Neural cell (in vitro differentiated cells): ENCODE data around the gene HEATR1. TPM values are rescaled to one million over a fixed set of nuclear protein-coding genes. Genes with fewer than 3 reads are reported as not detected.

Experiments
- H2AFZ ChIP-seq: fragments of 200-600, 300-800 bp; sonication (generic), shearing (Covaris generic); 2 replicates; pipeline ENCODE4 v1.6.0; 2014; ENCODE audit warnings: low read depth, mild to moderate bottlenecking, antibody characterized with exemption, low read length, moderate library complexity
- H3F3A ChIP-seq: fragments of 200-600 bp; shearing (Covaris generic); 2 replicates; pipeline ENCODE4 v1.6.1; 2016; ENCODE audit warnings: mild to moderate bottlenecking, moderate library complexity, mixed read lengths, antibody characterized with exemption, low read length; ENCODE audit not compliant: insufficient read depth, poor library complexity, severe bottlenecking
- H3K27ac ChIP-seq: fragments of 200-600, 300-800 bp; sonication (generic), shearing (Covaris generic); 2 replicates; pipeline ENCODE4 v1.5.1; 2014; ENCODE audit warnings: mild to moderate bottlenecking, low read length, moderate library complexity
- H3K27me3 ChIP-seq: fragments of 300-800, 200-600 bp; sonication (generic), shearing (Covaris generic); 2 replicates; pipeline ENCODE4 v1.6.0; 2014; ENCODE audit warnings: mild to moderate bottlenecking, low read depth, low read length, moderate library complexity; ENCODE audit not compliant: insufficient read depth
- H3K36me3 ChIP-seq: fragments of 300-800, 200-600 bp; sonication (generic), shearing (Covaris generic); 2 replicates; pipeline ENCODE4 v1.5.1; 2014; ENCODE audit warnings: mild to moderate bottlenecking, antibody characterized with exemption, low read length, moderate library complexity; ENCODE audit not compliant: insufficient read depth
- H3K4me2 ChIP-seq: fragments of 300-800, 200-600 bp; sonication (generic), shearing (Covaris generic); 2 replicates; pipeline ENCODE4 v1.6.0; 2014; ENCODE audit warnings: mild to moderate bottlenecking, low read length
- H3K4me3 ChIP-seq: fragments of 300-800, 200-600 bp; sonication (generic), shearing (Covaris generic); 2 replicates; pipeline ENCODE4 v1.5.1; 2014; ENCODE audit warnings: mild to moderate bottlenecking, low read length, moderate library complexity
- H3K79me2 ChIP-seq: fragments of 200-600 bp; shearing (Covaris generic); replicated peaks from 2 replicates; pipeline ENCODE4 v1.6.0; 2014; ENCODE audit warnings: mild to moderate bottlenecking, low read length, moderate library complexity; ENCODE audit not compliant: insufficient read depth
- H3K9ac ChIP-seq: fragments of 300-800, 200-600 bp; sonication (generic), shearing (Covaris generic); 2 replicates; pipeline ENCODE4 v1.6.1; 2016; ENCODE audit warnings: mild to moderate bottlenecking, low read length, mixed read lengths
- H3K9me2 ChIP-seq: fragments of 200-600 bp; shearing (Covaris generic); 2 replicates; pipeline ENCODE4 v1.6.1; 2016; ENCODE audit warnings: mild to moderate bottlenecking, low read length, mixed read lengths; ENCODE audit not compliant: insufficient read depth
- H3K9me3 ChIP-seq: fragments of 200-600, 300-800 bp; sonication (generic), shearing (Covaris generic); 2 replicates; pipeline ENCODE4 v1.6.1; 2016; ENCODE audit warnings: mild to moderate bottlenecking, mixed run types, low read length, moderate library complexity, mixed read lengths
- H4K20me1 ChIP-seq: fragments of 200-600 bp; shearing (Covaris generic); 2 replicates; pipeline ENCODE4 v1.6.1; 2016; ENCODE audit warnings: mild to moderate bottlenecking, mixed run types; ENCODE audit not compliant: insufficient read depth
- EP300 ChIP-seq: fragments of 450-650 bp; conservative IDR thresholded peaks from 2 replicates; pipeline ENCODE4 v1.6.1; 2014; ENCODE audit warnings: antibody characterized with exemption, mild to moderate bottlenecking, moderate library complexity; ENCODE audit not compliant: poor library complexity, severe bottlenecking
- EZH2 ChIP-seq: fragments of 200-600, 300-800 bp; shearing (Covaris generic), sonication (generic); IDR thresholded peaks from 2 replicates; pipeline ENCODE4 v1.6.1; 2014; ENCODE audit warnings: antibody characterized with exemption, low read length, borderline replicate concordance, mild to moderate bottlenecking; ENCODE audit not compliant: insufficient read depth, poor library complexity, severe bottlenecking
- MXI1 ChIP-seq: fragments of 450-650 bp; conservative IDR thresholded peaks from 2 replicates; pipeline ENCODE4 v1.6.1; 2014; ENCODE audit warnings: antibody characterized with exemption, mild to moderate bottlenecking; ENCODE audit not compliant: poor library complexity, severe bottlenecking
- POLR2AphosphoS5 ChIP-seq: IDR thresholded peaks from 2 replicates; pipeline ENCODE4 v1.6.1; 2012
- RAD21 ChIP-seq: fragments of 450-650 bp; conservative IDR thresholded peaks from 2 replicates; pipeline ENCODE4 v1.6.1; 2014; ENCODE audit warnings: antibody characterized with exemption, mild to moderate bottlenecking, moderate library complexity
- SMC3 ChIP-seq: fragments of 450-650 bp; conservative IDR thresholded peaks from 2 replicates; pipeline ENCODE4 v1.6.1; 2014; ENCODE audit warnings: antibody characterized with exemption, mild to moderate bottlenecking, moderate library complexity; ENCODE audit not compliant: poor library complexity
- TAF1 ChIP-seq: IDR thresholded peaks from 2 replicates; pipeline ENCODE4 v1.6.1; 2012; ENCODE audit warnings: low read depth
- polyA plus RNA-seq: library from polyadenylated mRNA; depleted of rRNA; stranded (reverse); fragments of >200 nt; gene quantifications from 2 replicates; pipeline ENCODE4 v1.2.3, GENCODE V29; 2014
- TF ChIP-seq, protein P1 (sequence below): IDR thresholded peaks from 2 replicates; pipeline ENCODE4 v1.6.1; 2012; ENCODE audit warnings: borderline replicate concordance
- TF ChIP-seq, protein P2 (sequence below): fragments of 450-650 bp; IDR thresholded peaks from 2 replicates; pipeline ENCODE4 v1.5.1; 2014; ENCODE audit warnings: antibody characterized with exemption, mild to moderate bottlenecking, moderate library complexity; ENCODE audit not compliant: poor library complexity, severe bottlenecking

HEATR1 gene
- polyA plus RNA-seq, 1 donor from 2014 or later = 5.9 TPM

- Histone ChIP-seq H3K9me3 (no peaks in the 10 kb centered on the region), H3K27me3 (no peaks in the 10 kb centered on the region), H3K36me3 (no peaks in the 10 kb centered on the region), H3K27ac (no peak overlapping the region), H2AFZ (no peak overlapping the region), H3K9me2 (no peaks in the 10 kb centered on the region), H3K4me2 (no peak overlapping the region), H4K20me1 (no peaks in the 10 kb centered on the region), H3K9ac (no peak overlapping the region), H3F3A (no peaks in the 10 kb centered on the region), H3K79me2 (no peaks in the 10 kb centered on the region), H3K4me3 (no peak overlapping the region)
- TF ChIP-seq EP300 (no peak), RAD21 (no peak), POLR2AphosphoS5 (no peak), MXI1 (no peak), EZH2 (no peak), TAF1 (no peak), SMC3 (no peak)
- TF ChIP-seq, protein P1, sequence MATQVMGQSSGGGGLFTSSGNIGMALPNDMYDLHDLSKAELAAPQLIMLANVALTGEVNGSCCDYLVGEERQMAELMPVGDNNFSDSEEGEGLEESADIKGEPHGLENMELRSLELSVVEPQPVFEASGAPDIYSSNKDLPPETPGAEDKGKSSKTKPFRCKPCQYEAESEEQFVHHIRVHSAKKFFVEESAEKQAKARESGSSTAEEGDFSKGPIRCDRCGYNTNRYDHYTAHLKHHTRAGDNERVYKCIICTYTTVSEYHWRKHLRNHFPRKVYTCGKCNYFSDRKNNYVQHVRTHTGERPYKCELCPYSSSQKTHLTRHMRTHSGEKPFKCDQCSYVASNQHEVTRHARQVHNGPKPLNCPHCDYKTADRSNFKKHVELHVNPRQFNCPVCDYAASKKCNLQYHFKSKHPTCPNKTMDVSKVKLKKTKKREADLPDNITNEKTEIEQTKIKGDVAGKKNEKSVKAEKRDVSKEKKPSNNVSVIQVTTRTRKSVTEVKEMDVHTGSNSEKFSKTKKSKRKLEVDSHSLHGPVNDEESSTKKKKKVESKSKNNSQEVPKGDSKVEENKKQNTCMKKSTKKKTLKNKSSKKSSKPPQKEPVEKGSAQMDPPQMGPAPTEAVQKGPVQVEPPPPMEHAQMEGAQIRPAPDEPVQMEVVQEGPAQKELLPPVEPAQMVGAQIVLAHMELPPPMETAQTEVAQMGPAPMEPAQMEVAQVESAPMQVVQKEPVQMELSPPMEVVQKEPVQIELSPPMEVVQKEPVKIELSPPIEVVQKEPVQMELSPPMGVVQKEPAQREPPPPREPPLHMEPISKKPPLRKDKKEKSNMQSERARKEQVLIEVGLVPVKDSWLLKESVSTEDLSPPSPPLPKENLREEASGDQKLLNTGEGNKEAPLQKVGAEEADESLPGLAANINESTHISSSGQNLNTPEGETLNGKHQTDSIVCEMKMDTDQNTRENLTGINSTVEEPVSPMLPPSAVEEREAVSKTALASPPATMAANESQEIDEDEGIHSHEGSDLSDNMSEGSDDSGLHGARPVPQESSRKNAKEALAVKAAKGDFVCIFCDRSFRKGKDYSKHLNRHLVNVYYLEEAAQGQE = no peak
- TF ChIP-seq, protein P2, sequence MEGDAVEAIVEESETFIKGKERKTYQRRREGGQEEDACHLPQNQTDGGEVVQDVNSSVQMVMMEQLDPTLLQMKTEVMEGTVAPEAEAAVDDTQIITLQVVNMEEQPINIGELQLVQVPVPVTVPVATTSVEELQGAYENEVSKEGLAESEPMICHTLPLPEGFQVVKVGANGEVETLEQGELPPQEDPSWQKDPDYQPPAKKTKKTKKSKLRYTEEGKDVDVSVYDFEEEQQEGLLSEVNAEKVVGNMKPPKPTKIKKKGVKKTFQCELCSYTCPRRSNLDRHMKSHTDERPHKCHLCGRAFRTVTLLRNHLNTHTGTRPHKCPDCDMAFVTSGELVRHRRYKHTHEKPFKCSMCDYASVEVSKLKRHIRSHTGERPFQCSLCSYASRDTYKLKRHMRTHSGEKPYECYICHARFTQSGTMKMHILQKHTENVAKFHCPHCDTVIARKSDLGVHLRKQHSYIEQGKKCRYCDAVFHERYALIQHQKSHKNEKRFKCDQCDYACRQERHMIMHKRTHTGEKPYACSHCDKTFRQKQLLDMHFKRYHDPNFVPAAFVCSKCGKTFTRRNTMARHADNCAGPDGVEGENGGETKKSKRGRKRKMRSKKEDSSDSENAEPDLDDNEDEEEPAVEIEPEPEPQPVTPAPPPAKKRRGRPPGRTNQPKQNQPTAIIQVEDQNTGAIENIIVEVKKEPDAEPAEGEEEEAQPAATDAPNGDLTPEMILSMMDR = no peak
Measured at GRCh38 chr1:236540813-236541465, 63.4 kb downstream of the HEATR1 start.

GRCh38 chr1:236536540-236536939 is 67.8 kb downstream of the HEATR1 start:
- no peaks in the 10 kb centered on the region for H3K9me2 ChIP-seq
- no peak overlapping the region for H3K27ac ChIP-seq
- no peak overlapping the region for H3K9ac ChIP-seq
- no peaks in the 10 kb centered on the region for H3K36me3 ChIP-seq
- no peak overlapping the region for H2AFZ ChIP-seq
- no peaks in the 10 kb centered on the region for H3K9me3 ChIP-seq
- H3F3A ChIP-seq = no peaks in the 10 kb centered on the region
- no peak overlapping the region for H3K4me3 ChIP-seq
- no peaks in the 10 kb centered on the region for H3K79me2 ChIP-seq
- no peaks in the 10 kb centered on the region for H4K20me1 ChIP-seq
- H3K4me2 ChIP-seq = no peak overlapping the region
- no peak for TF ChIP-seq EZH2
- TF ChIP-seq EP300 = no peak
- TF ChIP-seq TAF1 = no peak
- TF ChIP-seq MXI1 = no peak
- TF ChIP-seq POLR2AphosphoS5 = no peak
- no peak for TF ChIP-seq RAD21
- TF ChIP-seq, protein P1 = no peak
- TF ChIP-seq SMC3 = no peak
- TF ChIP-seq, protein P2 = no peak
- H3K27me3 ChIP-seq = no peaks in the 10 kb centered on the region
